RKO (cell line): ENCODE measurements around the gene C1orf116.

Experiments
- DNase-seq: peaks from one replicate; pipeline ENCODE4 v3.0.0-alpha.2; 2016; ENCODE audit warnings: low spot score

Gene C1orf116

DNA sequence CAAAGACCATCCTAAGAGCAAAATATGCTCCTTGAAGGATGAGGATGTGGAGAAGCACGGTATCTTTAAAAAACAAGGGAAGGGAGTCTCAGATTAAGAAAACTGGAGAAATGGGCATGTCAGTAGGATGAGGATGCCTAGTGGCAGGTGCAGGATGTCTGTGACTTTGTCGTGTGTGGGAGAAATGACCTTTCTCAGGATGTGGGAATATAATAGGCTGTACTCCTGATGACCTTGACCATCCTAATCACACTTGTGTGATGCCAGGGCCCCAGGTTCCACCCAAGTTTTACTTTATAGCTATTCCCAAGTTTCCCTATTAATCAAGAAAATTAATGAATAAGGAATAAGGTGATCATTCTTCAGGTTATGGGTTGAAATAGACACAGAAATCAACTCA is 12.9 kb downstream of the C1orf116 start:
- no peak for DNase-seq

DNA sequence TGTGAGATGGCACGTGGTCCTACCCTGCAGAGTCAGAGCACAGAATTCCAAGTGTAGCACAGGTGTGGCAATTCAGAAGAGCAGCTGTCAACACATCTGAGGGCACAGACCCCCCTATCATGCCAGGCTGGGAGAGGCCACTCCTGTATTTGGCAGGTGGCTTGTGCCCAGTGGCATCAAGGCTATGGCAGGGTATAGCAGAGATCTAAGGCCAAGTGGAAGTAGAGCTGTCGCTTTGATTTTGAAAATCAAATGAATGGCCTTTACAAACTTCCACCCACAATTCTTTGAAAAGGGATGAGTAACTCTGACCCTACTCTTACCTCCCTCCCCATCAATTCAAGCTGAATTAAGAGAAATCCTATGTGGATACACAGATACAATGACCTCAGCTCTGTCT is 13.4 kb downstream of the C1orf116 start:
- no peak for DNase-seq

DNA sequence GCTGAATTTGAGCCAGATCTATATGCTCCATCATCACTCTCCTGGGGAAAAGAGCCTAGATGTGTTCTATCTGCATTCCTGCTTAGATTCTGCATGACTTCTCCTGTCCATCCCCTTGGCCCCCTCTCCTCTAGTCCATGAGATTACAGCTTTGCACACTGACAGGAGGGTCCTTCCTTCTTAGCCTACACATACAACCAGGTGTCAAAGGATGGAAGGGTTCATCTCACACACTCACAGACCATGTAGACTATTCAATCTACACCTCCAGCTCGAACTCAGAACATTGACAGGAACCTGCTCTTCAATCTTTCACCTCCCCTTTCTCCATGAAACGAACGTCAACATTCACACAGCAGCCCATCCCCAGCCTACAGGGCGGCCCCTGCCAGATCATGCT is 13.8 kb downstream of the C1orf116 start:
- no peak for DNase-seq

DNA sequence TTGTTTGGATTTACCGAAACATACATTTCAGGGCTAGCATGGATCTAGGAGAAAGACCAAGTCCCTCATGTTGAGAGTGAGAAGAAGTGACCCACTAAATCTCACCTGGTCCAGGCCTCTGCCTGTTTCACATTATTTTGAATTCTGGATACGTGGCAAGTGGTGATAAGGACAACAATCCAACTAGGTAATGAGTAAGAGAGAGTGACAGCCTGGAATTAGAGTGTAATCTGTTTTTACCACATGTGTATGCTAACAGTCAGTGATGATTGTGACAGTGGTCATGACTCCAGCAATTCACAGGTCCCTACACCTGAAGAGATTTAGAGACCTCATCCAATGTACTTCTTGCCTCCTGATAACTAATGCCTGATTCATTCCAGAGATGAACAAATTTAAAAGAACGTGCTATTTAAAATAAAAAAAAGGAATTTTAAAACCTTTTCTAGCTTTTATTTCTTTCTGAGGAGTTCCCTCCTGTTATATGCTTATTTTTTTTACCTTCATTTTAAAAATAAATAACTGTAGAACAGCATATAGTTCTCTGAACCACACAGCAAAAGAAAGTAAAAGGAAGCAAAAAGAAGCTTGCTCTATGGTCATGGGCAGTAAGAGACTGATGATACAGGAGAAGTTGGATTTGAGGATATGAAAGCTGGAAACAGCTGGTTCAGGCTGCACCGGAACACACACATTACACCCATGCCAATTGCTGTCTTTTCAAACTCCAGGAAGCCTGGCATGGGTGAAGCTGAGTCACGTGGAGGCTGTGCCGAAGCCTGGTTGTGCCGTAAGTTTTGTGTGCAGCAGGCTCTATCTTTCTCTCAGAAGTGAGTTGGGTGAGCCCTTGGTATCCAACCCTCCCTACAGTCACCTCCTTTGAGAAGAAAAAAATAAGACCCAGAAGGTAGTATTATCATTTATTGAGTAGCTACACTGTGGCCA is 14.7 kb downstream of the C1orf116 start:
- no peak for DNase-seq

DNA sequence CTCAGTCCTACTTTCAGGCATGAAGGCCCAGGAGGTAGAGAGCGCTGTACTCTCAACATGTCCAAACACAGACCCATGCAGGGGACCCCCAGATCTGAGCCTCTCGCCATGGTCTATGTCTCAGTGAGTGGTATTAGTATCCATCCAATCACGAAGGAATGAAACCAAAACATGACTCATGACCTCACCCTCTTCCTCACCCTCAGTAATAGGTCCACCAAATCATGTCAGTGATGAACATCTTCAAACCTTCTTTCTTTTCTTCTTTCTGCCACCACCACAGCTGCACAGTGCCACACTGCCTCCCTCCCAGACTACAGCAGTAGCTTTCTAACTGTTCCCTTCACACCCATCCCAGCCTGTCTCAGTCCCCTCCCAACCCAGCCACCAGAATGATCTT is 16.8 kb downstream of the C1orf116 start:
- DNase-seq = no peak

DNA sequence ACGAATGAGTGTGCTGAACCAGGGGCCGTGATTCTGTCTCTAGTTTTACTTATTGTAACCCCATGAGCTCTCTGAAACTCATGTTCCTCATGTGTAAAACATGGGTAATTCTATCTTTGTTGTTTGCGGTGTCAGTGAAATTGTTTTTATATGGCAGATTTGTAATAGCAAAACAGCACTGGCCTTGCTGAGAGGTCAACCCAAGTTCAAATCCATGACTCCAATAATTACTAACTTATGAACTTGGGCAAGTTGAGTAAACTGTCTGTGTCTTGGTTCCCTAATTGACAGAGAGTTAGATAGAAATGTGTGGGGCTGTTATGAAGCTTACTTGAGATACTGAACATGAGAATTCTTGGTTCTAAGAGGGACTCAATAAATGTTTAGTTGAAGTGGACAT is 17.8 kb downstream of the C1orf116 start:
- DNase-seq = no peak

DNA sequence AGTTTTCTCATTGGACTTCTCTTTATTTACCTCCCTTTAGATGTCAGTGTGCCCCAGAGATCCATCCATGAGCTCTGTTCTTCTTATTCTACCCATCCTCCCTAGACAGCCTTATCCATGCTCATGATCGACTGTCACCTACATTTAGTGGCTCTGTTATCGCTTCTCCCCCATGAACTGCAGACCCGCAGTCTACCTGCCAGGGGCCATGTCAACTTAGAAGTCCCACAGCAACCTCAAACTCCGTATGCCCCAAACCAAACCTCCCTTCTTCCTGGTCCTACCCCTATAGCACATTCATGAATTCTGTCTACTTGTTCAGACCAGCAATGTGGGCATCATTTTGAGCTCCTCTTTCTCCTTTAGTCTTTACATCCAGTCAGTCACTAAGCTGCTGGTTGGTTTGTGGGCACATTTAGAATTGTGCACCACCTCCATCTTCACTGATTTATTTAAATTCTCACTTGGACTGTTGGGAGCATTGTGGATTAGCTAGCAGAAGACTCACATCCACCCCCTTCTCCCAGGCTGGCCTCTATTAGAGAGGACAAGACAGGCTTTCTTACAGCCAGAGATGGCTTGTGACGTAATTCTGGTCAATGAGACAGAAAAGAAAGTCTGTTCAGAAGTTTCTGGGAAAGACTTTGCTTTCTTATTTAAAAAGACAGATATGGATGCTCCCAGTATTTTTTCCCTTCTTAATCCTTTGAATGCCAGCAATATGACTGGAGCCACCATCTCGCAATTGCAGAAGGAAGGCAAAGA is 19.1 kb downstream of the C1orf116 start:
- DNase-seq = no peak

DNA sequence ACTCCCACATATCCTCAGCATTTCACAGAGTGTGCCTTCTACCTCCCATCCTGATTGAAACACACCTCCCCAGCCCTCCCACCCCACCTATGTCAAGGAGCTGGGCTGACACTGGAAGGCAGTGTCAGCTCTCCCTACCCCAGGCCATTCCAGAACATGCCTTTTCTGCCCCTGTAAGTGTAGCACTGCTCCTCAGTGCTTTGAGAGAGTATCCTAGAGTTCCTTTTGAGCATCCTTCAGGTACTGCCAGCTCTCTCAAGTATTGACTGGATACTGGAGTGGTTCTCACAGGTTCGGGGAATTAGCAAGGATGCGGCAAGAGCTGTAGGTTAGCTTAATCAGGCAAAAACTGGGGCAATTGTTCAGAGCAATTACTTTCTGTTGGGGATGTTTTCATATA is 21.8 kb downstream of the C1orf116 start:
- DNase-seq = no peak

DNA sequence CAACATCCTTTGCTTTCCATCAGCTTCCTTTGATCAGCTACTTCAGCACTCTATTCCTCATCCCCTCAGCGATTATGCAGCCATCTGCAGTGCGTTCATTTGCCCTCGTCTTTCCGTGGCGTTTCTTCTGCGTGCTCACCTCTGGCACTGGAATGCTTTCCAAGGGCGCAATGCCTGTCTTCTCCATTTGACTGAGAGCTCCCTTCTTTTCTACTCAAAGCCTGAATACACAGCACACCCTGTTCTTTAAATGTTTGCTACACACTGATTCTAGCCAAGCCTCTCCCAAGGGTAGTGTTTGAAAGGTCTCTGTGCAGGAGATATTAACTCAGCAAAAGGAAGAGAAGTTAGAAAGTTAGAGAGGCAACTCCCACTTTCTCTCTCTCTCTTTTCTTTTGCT is 22.6 kb downstream of the C1orf116 start:
- no peak for DNase-seq

DNA sequence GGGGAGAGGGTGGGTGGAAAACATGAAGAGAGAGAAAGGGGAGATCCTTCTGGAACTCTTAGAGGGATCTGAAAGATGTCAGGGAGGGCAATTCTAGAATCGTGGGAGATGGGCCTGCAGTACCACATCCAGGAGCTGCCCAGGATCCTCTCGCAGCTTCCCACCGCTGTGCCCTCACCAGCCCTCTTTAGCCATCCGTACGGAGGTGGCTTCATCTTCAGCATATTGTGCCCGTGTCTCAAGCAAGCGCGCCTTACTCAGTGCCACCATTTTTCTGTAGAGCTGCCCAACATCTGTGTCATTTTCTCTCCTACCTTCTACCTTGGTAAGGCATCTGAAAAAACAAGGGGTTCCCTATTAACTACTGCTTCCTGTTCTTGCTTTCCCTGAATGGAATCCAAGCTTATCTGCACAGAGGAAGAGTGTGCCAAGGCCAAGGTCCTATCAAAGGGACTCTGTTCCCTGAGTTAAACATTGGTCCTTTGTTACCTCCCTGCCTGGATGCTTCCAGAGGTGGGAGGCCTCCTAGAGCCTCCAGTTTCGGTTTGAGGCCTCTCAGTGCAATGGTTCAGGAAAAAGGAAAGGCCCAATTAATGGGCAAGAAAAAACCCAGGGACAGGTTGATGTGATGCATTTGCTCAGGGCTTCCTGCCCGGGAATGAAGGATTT is 23.2 kb downstream of the C1orf116 start:
- DNase-seq = no peak

DNA sequence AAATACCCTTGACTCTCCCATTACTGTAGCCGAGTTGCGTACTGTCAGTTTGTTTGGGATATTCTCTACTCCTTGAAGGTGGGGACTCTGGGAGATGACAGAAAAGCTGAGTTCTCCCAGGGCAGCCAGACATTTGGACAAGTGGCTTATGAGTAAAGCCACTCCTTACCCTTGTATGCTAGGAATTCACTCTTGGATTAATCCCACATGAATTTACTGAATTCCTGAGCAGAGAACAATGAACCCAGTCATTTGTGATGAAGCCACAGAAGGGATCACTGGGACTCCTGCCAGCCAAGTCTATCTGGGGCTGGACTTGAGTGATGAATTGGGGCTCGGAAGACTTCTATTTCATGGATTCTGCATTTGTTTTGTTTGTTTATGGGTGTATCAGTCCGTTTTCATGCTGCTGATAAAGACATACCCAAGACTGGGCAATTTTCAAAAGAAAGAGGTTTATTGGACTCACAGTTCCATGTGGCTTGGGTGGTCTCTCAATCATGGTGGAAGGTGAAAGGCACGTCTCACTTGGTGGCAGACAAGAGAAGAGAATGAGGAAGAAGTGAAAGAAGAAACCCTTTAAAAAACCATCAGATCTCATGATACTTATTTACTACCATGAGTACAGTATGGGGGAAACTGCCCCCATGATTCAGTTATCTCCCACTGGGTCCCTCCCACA is 25.1 kb downstream of the C1orf116 start:
- DNase-seq = no peak

DNA sequence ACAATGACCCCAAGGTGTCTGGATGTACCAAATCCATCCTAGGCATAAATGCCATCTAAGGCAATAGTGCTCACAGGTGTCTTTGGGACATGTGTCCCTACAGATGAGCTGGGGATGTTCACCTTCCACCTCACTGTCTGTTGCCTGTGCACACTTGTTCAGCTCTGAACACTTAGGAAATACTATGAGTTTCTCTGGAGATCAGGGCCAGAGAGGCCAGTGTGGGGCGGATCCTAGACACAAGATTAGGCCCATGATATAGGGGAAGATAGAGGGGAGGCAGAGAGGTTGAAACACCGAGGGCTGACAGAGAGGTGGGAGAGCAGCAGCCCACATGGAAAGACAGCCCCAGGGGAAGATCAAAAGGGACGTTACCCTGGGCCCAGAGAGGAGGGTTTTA is 25.6 kb downstream of the C1orf116 start:
- DNase-seq = no peak

DNA sequence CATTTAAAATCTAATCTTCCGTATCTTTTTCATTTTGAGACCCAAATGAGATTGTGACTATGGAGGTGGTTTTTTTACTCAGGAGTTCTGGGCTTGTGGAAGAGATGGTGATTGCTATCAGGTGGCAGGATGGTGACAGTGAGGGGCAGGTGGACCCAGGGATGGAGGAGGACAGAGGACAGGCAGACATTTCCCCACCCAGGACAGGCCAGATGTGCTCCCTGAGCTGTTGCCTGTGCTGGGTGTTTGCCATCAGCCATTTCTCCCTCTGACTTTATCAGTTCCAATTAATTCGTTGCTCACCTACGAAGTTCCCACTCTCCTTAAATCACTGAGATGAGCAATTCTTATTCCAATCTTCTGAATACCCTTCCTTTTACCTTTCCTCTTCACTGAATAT is 26.5 kb downstream of the C1orf116 start:
- DNase-seq = no peak

DNA sequence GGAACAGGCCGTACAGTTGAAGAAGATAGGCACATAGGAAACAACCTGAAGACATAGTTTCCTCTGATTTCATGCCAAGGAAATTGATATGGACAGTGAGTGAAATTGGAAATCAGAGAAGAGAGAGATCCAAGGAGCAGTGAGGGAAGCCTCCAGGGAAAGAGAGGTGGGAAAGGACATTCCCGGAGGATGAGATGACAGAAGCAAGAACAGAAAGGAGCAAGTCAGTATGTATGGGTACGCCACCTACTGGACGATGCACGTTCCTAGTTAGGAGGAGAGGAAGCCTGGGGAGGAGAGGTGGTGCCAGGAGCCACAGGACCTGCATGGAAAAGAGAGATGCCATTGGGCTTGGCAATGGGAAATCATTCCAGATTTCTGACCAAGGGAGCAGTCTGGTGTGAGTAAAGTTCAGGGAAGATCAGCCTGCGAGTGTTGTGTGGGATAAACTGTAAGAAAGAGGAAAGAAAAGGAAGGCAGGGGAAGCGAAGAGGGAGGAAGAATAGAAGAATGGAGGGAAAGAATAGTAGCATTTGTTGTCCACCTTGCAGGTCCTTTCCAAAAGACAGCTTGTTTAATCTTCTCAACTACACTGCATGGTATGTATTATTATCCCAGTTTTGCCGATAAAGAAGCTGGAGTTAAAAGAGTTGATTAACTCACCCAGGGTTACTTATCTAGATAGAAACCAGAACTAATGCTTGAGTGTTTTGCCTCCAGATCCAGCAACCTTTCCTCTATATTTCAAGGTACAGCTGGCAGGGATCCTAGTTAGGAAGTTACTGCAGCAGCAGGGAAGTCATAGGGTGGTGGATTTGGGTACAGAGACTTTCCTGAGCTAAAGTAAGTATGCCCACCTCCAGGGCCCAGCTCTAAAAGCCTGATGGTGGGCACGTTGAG is 27.4 kb downstream of the C1orf116 start:
- DNase-seq = peak; percentile 66

DNA sequence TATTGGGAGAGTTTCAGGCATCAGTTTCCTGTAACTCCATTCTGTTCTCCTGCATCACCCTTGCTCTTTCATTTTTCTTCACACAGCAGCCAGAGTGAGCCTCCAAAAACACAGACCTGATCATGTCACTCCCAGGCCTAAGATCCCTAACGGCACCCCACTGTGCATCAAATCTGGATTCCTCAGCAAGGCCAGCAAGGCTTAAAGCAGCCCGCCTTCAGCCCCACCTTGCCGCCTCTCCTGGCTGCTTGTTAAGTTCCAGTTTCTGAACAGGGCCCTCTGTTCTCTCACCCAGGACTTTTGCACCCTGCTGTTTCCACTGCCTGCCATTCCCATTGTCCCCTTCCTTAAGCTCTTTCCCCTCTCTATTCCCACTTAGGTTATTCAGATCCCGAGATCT is 29.3 kb downstream of the C1orf116 start:
- no peak for DNase-seq

DNA sequence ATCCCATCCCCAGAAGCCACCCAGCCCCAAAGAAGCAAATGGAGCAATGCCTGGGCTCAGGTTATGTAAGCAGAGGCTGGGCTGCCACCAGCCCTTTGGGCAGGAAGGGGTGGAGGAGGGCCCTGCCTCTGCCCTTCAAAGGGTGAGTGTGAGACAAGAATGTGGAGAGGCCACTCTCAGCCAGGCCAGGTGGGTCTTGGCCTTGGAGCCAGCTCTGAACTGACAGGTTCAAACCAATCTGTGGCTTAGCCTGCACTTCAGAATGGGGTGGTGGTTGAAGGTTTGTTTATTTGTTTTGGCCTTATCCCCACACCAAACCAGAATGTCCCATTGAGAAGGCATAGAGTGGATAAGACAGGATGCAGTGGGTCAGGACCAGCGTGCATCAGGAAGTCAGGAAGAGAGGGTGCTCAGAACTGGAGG is 29.8 kb downstream of the C1orf116 start:
- DNase-seq = no peak

DNA sequence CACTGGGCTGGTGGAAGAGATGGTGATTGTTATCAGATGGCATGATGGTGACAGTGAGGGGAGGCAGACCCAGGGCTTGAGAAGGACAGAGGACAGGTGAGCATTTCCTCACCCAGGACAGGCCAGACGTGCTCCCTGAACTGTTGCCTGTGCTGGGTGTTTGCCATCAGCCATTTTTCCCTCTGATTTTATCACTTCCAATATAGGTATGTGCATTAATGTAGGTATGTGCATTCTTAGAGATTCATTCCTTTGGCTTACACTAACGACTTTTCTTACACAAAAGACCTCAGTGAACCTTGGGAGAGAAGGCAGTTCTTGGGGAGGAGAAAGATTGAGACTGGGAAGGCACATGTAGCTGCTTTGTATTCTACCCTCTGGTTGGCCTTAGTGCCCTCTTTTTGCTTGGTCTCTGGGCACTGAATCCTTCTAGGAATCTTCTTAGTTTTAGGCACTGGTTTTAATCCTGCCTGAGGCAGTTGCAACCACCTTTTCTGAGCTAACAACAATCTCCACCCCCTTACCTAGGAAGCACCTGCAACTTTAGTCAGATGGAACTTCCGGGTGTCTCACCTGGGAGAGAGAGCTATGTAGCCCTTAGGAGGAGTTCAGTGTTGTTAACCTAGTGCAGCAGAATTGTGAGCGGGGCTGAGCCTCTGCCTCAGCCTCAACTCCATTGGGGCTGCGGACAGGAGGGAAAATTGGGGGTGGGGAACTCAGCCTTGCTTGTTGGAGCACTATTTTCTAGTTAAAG is 30.9 kb downstream of the C1orf116 start:
- no peak for DNase-seq

DNA sequence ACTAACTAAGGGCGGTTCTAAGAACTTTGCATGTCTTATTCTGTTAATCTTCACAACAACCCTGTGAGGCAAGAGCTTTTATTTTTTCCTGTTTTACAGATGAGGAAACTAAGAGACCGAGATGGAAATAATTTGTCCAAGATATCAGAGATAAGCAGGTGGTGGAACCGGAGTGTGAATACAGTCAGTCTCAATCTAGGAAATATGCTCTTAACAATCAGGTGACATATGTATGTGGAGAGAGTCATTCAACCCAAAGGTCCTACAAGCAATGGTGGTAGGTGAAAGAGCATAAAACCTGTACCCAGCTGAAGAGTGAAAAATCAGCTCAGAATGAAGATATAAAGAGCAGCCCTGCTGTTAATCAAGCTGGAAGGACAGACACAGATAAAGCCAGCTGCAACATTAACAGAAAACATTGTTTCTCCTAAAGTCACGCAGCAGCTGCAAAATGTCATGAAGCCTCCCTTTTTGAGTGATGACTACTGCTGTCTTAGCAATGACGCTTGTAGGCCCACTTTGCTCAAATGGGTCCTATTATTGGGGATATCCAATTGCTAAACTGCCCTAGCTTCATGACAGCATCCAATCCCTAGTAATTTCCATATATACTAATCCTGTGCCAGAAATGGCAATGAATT is 31.8 kb downstream of the C1orf116 start:
- no peak for DNase-seq

DNA sequence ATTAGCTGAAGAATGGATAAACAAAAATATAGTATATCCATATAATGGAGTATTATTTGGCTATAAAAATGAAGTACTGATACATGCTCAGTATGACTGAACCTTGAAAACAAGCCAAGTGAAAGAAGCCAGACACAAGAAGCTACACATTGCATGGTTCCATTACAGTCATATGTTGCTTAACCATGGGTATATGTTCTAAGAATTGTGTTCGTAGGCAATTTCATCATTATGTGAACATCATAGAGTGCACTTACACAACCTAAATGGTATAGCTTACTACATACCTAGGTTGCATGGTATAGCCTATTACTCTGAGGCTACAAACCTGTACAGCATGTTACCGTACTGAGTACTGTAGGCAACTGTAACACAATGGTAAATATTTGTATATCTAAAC is 33.7 kb downstream of the C1orf116 start:
- DNase-seq = no peak

DNA sequence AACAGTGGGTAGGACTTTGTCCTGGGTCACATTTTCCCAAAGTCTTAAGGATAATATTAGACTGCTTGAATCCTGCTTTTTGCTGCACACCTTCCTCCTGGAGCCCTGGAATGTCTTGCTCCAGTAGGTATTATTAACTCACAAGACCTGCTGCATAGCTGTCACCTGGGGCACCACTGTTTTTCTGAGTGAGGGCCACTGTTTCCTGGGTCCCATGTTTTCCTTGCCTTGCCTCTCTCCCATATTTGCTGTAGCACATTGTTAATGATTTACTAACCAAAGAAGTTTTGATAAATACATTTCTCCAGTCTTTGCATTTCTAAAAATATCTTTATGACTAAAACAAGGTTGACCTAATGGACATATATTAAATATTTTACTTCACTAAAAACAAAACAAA is 39.8 kb downstream of the C1orf116 start:
- no peak for DNase-seq
